GM18868 (cell line): ENCODE results near the gene UBAP1L.

Experiments
- ATAC-seq: cut with Tn5 transposase; IDR thresholded peaks from one replicate; pipeline ENCODE4 v1.9.1; 2021; ENCODE audit warnings: mild to moderate bottlenecking, moderate library complexity; ENCODE audit not compliant: unreplicated experiment

The UBAP1L gene

GRCh38 chr15:65067645-65068402 is 47.2 kb downstream of the UBAP1L start, which contains the start of gene RASL12:
Gene RASL12, minus strand, starts transcription at chr15:65067991. Its CDS starts 156 bp downstream, at chr15:65067835.
- no peak for ATAC-seq

- ATAC-seq = no peak
Observed at GRCh38 chr15:65067317-65067644, 47.7 kb downstream of the UBAP1L start.

DNA sequence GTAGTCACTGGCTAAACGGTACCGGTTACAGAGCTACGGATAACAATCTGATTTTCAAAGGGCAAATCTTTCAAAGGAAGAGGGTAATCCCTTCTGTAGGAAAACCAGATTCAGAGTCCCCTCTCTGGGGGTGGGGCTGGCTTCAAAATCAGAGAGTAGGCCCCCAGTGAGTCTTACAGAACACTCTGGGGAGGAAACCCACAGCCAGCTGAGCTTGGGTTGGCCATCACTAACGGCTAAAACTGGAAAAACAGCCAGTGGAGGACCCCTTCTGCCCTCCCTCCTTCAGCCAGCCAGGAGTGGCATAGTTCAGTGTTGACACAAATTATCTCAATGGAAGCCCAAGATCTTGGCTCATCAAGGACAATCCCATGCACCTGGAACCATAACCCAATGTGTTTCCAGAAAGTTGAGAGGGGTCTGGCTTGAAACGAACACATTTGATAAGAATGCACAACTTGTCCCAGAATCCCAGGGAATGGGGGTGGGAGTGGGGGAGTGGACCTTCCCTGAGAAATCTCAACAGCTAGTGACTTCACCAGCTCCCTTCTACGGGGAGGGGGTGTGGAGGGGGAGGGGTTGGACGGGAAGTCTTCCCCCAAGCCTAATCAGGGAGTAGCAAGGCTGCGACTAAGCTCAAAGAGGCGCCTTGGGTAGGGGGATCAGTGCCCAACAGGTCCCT is 48.2 kb downstream of the UBAP1L start:
- no peak for ATAC-seq

GRCh38 chr15:65066001-65066634 is 48.9 kb downstream of the UBAP1L start:
- ATAC-seq = no peak

DNA sequence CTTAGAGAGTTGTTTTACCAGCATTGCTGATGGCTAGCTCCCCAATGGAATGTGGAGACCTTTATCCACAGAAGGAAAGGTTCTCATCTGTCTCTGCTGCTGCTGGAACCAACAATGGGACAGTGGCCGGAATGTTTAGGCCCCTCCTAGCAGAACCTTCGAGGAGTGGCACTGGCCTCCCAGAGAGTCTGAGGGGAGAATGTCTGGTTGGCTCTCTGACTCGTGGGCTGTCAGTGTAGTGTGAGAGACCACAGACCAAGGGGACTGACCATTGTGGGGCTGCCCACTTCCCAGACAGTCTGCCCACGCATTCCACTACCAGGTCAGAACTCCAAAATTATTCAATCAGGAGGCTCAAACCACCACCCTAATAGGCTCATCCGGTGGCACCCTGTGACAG is 52.3 kb downstream of the UBAP1L start:
- no peak for ATAC-seq

DNA sequence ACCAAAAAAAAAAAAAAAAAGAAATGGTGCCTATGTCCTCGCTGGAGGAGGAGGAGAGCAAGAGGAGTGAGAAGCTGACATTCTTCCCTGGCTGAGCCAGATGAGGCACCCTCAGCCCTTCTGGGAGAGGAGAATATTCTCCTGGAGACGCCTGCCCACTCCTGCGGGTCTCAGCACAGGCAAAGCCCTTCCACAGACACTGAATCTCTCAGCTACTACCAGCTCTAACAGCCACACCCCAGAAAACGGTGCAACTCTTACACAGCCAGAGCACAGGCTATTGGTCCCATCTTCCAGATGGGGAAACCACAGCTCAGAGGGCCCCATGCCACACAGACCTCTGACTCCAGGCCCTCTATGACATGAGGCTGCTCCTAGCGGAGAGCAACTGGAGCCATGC is 52.9 kb downstream of the UBAP1L start:
- no peak for ATAC-seq

GRCh38 chr15:65060641-65061397 is 54.2 kb downstream of the UBAP1L start:
- ATAC-seq = no peak

- ATAC-seq = no peak
Observed at GRCh38 chr15:65059931-65060596, 54.9 kb downstream of the UBAP1L start.

DNA sequence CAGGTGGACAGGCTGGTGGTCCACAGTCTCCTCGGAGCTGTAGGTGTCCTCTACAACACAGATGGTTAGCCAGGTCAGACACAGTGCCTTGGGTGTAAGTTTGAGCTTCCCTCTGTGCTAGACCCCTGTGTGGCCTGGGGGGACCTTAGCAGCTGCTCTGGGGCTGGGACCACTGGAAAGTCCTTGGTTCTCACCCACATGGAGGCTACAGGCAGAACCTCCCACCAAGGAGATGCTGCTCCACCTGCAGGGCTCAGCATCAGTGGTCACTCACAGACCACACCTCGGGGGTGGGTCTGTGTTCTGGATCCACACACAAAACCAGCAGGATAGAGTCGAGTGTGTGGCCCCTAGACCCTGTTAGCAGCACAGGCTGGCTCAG is 55.6 kb downstream of the UBAP1L start:
- ATAC-seq = no peak

- ATAC-seq = no peak
Observed at GRCh38 chr15:65058394-65059368, 56.3 kb downstream of the UBAP1L start.

DNA sequence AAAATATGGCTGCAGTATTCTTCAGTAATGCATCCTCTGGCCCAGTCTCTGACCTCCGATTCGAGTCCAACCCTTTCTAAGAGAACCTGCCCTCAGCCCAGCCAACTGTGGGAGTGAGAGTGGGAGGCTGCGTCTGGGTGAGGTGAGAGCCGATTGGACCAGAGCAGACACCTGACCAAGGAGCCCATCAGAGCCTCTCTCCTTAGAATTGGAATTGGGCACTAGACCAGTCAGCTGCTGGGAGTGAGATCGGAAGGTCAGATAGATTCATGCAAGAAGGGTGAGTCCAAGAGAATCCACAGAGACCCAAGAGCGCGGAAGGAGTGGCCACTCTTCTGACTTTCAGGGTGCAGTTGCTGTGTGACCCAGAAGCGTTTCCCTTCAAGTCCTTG is 57.5 kb downstream of the UBAP1L start:
- no peak for ATAC-seq

DNA sequence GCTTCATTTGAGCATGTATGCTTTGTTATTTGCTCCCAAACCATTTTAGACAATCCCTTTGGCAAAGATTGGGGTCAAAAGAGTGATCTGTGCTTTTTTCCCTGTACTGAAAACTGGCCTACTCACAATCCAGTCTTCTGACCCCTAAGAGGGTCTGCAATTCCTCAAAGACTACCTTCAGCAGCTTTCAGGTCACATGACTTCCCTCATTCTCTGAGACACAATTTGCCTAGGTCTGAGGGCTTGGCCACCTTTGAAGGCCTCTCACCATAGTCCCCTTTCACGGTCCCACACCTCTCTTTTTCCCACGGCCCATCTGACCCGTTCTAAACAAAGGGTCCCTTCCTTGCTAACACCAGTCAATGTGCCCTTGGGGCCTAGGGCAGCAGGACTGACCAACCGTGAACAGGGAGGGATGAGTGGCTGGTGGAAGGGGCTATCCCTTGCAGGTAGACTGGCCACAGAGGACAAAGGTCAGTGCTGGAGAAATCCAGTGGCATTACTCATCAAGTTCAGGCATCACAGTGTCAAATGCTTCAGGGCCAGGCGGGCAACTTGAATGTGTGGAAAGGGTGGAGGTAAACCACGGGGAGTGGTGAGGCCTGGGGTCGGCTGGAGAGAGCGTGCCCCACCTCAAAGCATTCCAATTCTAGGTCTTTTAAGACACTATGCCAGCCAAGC is 58.0 kb downstream of the UBAP1L start:
- no peak for ATAC-seq

DNA sequence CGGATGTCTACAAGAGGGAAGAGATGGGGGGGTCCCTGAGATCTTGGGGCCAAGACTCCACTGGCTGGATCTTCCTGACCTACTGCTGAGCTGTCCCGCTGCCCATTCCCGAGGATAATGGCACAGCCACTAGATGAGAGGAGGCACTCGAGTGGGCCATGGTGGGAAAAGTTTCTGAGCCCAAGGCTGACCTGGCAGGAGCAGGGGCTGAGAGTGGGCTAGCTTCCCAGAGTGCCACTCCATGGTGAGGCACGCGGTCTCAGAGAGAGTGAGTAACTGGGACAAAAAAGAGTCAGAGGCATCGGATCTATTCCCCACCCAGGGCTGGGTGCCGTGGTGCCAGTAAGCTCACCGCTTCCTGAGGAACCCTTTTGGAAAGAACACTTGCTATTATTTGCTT is 58.9 kb downstream of the UBAP1L start:
- no peak for ATAC-seq

DNA sequence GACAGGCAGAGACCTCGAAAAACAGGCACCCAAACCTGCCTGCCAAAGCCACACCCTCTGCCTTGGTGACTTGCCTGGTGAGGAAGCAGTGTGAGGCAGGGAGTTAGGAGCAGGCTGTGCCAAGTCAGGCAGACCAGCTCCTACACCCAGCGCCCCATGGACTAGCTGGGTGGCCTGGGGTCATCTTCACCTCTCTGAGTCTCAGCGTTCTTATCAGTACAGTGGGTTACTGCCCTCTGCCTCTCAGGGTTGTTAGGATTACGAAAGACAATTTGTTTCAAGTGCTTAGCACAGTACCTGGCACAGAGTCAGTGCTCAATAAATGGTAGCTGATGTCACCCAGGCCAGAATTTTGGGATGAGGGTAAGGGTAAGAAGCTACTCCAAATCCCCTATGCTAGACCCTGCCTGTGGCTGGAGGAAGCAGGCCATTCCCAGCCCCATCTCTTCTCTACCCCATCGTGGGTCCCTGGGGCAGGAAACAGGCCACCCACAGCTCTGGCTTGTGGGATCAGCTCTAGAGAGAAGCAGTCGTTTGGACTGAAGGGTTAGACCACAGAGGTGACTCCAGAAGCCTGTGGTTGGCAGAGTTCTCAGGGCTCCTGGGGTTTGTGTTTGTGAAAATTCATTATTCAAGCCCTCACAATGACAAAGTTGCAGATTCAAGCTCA is 59.7 kb downstream of the UBAP1L start:
- ATAC-seq = no peak

DNA sequence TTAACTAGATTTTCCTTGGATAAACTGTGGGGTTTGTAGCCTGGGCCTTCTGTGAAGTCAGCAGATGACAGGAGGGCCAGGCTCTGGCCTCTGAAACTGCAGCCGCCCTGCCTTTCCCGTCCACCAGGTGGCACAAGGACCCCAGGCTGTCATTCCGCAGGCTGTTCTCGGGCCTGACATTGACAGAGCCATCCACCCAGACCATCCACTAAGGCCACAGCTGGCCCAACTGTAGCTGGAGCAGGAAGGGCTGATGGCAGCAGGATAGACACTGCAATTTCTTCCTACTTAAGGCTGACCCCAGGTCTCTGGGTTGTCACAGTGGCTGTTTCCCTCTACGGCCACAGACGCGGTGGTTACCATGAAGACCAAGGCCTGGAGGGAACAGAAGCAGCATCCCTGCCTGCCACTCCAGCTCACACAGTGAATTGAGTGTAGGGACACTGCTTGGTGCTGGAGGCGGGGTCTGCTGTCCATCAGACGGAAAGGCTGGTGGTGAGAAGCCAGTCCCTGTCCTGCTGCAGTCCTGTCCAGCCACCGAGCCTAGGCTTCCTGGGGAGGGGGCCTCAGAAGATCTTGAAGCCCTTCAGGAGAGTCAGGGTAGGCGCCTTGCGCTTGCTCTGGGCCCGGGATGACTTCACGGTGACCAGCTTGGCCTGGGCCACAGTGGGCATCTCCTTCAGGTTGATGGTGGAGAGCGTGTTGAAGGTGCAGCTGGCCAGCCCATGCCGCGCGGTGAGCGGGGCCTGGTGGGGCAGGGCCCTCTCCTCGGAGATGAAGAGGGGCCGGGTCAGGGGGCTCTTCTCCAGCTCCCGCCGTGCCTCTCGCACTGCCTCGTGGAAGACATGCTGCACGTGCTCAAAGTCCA is 60.4 kb downstream of the UBAP1L start:
- no peak for ATAC-seq

DNA sequence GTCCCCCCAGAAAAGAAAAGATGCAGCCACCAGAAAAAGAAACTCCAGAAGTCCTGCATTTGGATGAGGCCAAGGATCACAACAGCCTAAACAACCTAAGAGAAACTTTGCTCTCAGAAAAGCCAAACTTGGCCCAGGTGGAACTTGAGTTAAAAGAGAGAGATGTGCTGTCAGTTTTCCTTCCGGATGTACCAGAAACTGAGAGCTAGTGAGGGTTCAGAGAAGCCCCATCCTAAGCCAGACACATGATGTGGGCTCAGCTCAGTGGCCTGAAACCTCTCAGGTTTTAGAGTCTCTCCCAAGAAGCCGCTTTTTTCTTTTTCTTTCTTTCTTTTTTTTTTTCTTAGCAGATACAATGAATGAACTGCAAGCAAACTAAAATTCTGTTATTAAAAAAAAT is 62.0 kb downstream of the UBAP1L start:
- ATAC-seq = no peak

DNA sequence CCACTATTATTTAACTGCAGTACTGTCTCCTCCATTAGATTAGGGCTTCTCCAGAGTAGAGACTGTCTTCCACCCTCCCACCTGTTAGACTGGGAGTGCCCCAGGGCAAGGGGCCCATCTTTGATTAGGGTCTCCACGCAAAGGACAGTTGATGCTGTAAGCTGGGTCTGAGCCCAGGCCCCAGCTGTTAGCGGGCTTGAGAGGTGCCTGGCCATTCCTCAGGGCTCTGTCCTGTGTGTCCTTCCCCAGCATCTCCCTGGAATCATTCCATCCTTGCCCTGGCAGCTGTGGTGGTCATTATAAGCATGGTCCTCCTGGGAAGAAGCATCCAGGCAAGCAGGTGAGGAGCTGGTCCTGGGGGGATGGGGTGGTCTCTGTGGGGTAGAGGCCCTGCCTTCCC is 63.7 kb downstream of the UBAP1L start:
- ATAC-seq = no peak

GRCh38 chr15:65050270-65050669 is 64.7 kb downstream of the UBAP1L start:
- no peak for ATAC-seq
